ENCODE results near the gene ALOX5AP.

The ALOX5AP gene

GRCh38 chr13:30727491-30728355 lies 7.6 kb upstream of the ALOX5AP start:
- H3K4me2 ChIP-seq = peak overlapping the region in 2 of 11 experiments; percentile 1 to 6; a peak in 2 of 22 replicates
- H3K36me3 ChIP-seq = no peaks in the 10 kb centered on the region
- H3K4me1 ChIP-seq = peaks cover 1 to 77% (median 32%) of the 10 kb centered on the region in 10 experiments; a peak in 18 of 20 replicates
- 0 out of 22 replicates have a peak, but pooled peaks cover 0 to 9% (median 0%) of the 10 kb centered on the region in 11 experiments for H3K27me3 ChIP-seq
- no peaks in the 10 kb centered on the region for H4K20me1 ChIP-seq
- peak overlapping the region in 4 of 11 experiments; percentile 14 to 44 (median 21); a peak in 5 of 22 replicates for H3K27ac ChIP-seq
- H3K9ac ChIP-seq = no peak overlapping the region
- H3K4me3 ChIP-seq = no peak overlapping the region
- H3K9me3 ChIP-seq (replicated peaks in 1 of 11) = peaks cover 0 to 19% (median 5%) of the 10 kb centered on the region in 11 experiments; a peak in 9 of 22 replicates
- TF ChIP-seq Cebpa-rat (IDR thresholded peaks at IDR 0.05) = no peak

GRCh38 chr13:30729801-30730200 lies 5.5 kb upstream of the ALOX5AP start:
- Histone ChIP-seq H3K4me1 (peaks cover 17 to 77% (median 45%) of the 10 kb centered on the region in 10 experiments), H3K27ac (peak overlapping the region in 7 of 11 experiments; percentile 26 to 98 (median 36); a peak in 11 of 22 replicates), H3K36me3 (no peaks in the 10 kb centered on the region), H3K4me3 (no peak overlapping the region), H3K4me2 (peak overlapping the region in 6 of 11 experiments; percentile 20 to 97 (median 34); a peak in 8 of 22 replicates), H3K9ac (no peak overlapping the region), H4K20me1 (no peaks in the 10 kb centered on the region), H3K27me3 (0 out of 22 replicates have a peak, but pooled peaks cover 0 to 5% (median 0%) of the 10 kb centered on the region in 11 experiments), H3K9me3 (replicated peaks in 1 of 11) (peaks cover 0 to 12% (median 3%) of the 10 kb centered on the region in 11 experiments; a peak in 8 of 22 replicates)
- TF ChIP-seq Cebpa-rat (IDR thresholded peaks at IDR 0.05) = no peak

GRCh38 chr13:30730526-30730925 lies 4.8 kb upstream of the ALOX5AP start:
- H3K4me1 ChIP-seq = peaks cover 21 to 73% (median 46%) of the 10 kb centered on the region in 10 experiments
- H3K4me2 ChIP-seq = peak overlapping the region in 7 of 11 experiments; percentile 2 to 97 (median 34); a peak in 9 of 22 replicates
- H3K27me3 ChIP-seq = 0 out of 22 replicates have a peak, but pooled peaks cover 0 to 5% (median 0%) of the 10 kb centered on the region in 11 experiments
- peaks cover 0 to 7% (median 0%) of the 10 kb centered on the region in 11 experiments; a peak in 3 of 22 replicates for H3K9me3 ChIP-seq (replicated peaks in 1 of 11)
- no peak for TF ChIP-seq Cebpa-rat (IDR thresholded peaks at IDR 0.05)
- no peaks in the 10 kb centered on the region for H3K36me3 ChIP-seq
- peak overlapping the region in 6 of 11 experiments; percentile 30 to 98 (median 66); a peak in 12 of 22 replicates for H3K27ac ChIP-seq
- no peak overlapping the region for H3K4me3 ChIP-seq
- H4K20me1 ChIP-seq = no peaks in the 10 kb centered on the region
- no peak overlapping the region; a peak in 1 of 22 replicates for H3K9ac ChIP-seq

DNA sequence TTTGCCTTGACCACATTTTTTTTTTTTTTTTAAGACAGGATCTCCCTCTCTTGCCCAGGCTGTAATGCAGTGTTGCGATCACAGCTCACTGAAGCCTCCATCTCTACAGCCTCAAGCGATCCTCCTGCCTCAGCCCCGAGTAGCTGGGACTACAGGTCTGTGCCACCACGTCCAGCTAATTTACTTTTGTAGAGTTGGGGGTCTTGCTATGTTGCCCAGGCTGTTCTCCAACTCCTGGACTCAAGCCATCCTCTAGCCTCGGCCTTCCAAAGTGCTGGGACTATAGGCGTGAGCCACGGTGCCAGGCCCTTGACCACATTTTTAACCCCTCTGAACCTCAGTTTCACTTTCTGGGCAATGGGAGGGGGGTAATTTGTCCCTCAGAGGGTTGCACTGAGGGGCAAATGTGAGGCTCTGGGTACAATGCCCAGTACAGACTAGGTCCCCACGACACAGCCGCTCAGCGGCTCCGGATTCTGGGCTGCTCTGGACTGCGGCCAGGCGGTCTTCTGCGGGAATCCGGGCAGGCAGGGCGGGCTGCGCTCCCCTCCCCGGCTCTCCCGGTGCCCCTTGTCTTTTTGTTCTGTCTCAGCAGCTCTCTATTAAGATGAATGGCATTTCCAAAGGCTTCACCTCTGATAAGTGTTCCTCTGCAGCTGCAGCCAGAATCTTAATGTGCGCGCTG lies 3.8 kb upstream of the ALOX5AP start:
- no peaks in the 10 kb centered on the region for H3K9me3 ChIP-seq (replicated peaks in 1 of 11)
- TF ChIP-seq Cebpa-rat (IDR thresholded peaks at IDR 0.05) = no peak
- H4K20me1 ChIP-seq = no peaks in the 10 kb centered on the region
- peak overlapping the region in 3 of 11 experiments; percentile 97 to 99 (median 97); a peak in 4 of 22 replicates for H3K4me2 ChIP-seq
- no peak overlapping the region for H3K4me3 ChIP-seq
- 0 out of 22 replicates have a peak, but pooled peaks cover 0 to 5% (median 0%) of the 10 kb centered on the region in 11 experiments for H3K27me3 ChIP-seq
- peaks cover 31 to 66% (median 51%) of the 10 kb centered on the region in 10 experiments for H3K4me1 ChIP-seq
- H3K36me3 ChIP-seq = peaks cover 0 to 5% (median under 1%) of the 10 kb centered on the region in 11 experiments; a peak in 8 of 22 replicates
- H3K9ac ChIP-seq = peak overlapping the region in 3 of 11 experiments; percentile 4 to 19 (median 8); a peak in 3 of 22 replicates
- H3K27ac ChIP-seq = peak overlapping the region in 9 of 11 experiments; percentile 7 to 100 (median 98); a peak in 16 of 22 replicates

DNA sequence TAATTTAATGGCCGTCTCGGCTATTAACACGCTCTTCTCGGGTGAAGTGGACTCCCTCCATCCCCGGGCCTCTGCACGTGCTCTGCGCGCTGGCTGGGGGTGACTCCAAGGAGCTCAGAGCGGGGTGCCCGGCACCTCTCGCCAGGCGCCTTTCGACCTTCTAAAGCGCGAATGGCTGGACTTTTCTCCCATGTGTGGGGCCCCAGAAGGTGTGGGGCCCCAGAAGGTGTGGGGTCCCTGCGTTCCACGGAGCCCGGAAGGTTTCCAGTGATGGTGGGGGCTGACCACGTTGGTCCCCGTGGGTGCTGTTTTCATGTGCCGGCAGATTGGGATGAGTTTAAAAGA lies 3.3 kb upstream of the ALOX5AP start:
- no peak for TF ChIP-seq Cebpa-rat (IDR thresholded peaks at IDR 0.05)

DNA sequence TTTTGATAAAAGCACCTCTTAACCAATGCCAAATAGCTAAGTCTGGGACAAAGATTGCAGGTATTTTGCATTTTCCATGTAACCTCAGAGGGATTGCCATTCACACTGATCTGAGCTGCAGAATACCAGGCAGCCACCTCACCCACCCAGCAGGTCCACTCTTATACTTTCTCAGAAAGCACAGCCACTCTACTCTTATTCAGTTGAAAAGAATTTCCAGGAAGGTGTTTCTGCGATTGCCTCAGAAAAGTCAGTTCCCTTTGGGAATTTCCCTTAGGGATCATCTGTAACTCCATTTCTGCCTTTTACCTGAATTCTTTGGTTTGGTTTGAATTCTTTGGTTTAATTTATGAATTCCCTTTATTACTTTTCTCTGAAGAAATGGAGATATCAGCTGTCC lies 904 bp upstream of the ALOX5AP start:
- TF ChIP-seq Cebpa-rat (IDR thresholded peaks at IDR 0.05) = no peak
- peaks cover 60 to 80% (median 68%) of the 10 kb centered on the region in 10 experiments for H3K4me1 ChIP-seq
- H3K9ac ChIP-seq = peak overlapping the region; percentile 71 to 99 (median 92); a peak in 21 of 22 replicates
- no peaks in the 10 kb centered on the region for H3K9me3 ChIP-seq (replicated peaks in 1 of 11)
- H3K27ac ChIP-seq = peak overlapping the region; percentile 66 to 100 (median 98); a peak in 21 of 22 replicates
- H4K20me1 ChIP-seq = peaks cover 0 to 13% (median 6%) of the 10 kb centered on the region in 11 experiments; a peak in 9 of 22 replicates
- H3K4me3 ChIP-seq = peak overlapping the region in 9 of 10 experiments; percentile 49 to 90 (median 78); a peak in 16 of 20 replicates
- peaks cover 0 to 34% (median 23%) of the 10 kb centered on the region in 11 experiments; a peak in 13 of 22 replicates for H3K36me3 ChIP-seq
- 0 out of 22 replicates have a peak, but pooled peaks cover 0 to 5% (median 0%) of the 10 kb centered on the region in 11 experiments for H3K27me3 ChIP-seq
- H3K4me2 ChIP-seq = peak overlapping the region; percentile 74 to 99 (median 96)

More for the DNA sequence above, 3.3 kb upstream of the ALOX5AP start:
- Histone ChIP-seq H3K4me3 (no peak overlapping the region), H3K9me3 (replicated peaks in 1 of 11) (no peaks in the 10 kb centered on the region), H3K4me2 (peak overlapping the region in 5 of 11 experiments; percentile 95 to 99 (median 97); a peak in 5 of 22 replicates), H3K27ac (peak overlapping the region in 9 of 11 experiments; percentile 7 to 100 (median 98); a peak in 17 of 22 replicates), H3K4me1 (peaks cover 36 to 66% (median 54%) of the 10 kb centered on the region in 10 experiments), H4K20me1 (no peaks in the 10 kb centered on the region), H3K9ac (peak overlapping the region in 3 of 11 experiments; percentile 4 to 19 (median 8); a peak in 3 of 22 replicates), H3K27me3 (0 out of 22 replicates have a peak, but pooled peaks cover 0 to 5% (median 0%) of the 10 kb centered on the region in 11 experiments), H3K36me3 (peaks cover 0 to 10% (median 5%) of the 10 kb centered on the region in 11 experiments; a peak in 12 of 22 replicates)

DNA sequence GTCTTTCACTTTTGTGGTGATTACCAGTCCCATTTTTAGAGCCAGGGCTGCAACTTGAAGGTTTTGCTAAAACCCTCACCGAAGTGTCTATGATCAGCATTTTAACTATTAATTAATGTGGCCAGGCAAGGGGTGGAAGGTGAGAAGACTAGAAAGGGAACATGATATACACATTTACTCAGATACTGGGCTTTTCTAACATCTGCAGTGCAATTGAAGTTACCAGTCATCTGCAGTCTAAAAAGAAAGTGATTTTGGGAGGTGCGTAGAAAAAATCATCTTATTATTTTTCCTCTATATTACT lies 481 bp downstream of the ALOX5AP start:
- peaks cover 0 to 48% (median 35%) of the 10 kb centered on the region in 11 experiments; a peak in 14 of 22 replicates for H3K36me3 ChIP-seq
- H3K4me2 ChIP-seq = peak overlapping the region; percentile 74 to 99 (median 97)
- H3K27me3 ChIP-seq = 0 out of 22 replicates have a peak, but pooled peaks cover 0 to 5% (median 0%) of the 10 kb centered on the region in 11 experiments
- no peaks in the 10 kb centered on the region for H3K9me3 ChIP-seq (replicated peaks in 1 of 11)
- TF ChIP-seq Cebpa-rat (IDR thresholded peaks at IDR 0.05) = no peak
- peak overlapping the region; percentile 42 to 90 (median 73) for H3K4me3 ChIP-seq
- H3K27ac ChIP-seq = peak overlapping the region; percentile 54 to 100 (median 98); a peak in 21 of 22 replicates
- peaks cover 62 to 89% (median 76%) of the 10 kb centered on the region in 10 experiments for H3K4me1 ChIP-seq
- peaks cover 0 to 27% (median 19%) of the 10 kb centered on the region in 11 experiments; a peak in 10 of 22 replicates for H4K20me1 ChIP-seq
- H3K9ac ChIP-seq = peak overlapping the region; percentile 71 to 99 (median 92)
